ENCODE results near the gene GAS2L3. TPM values are rescaled to one million over a fixed set of nuclear protein-coding genes. Genes with fewer than 3 reads are reported as not detected.
A peak's percentile ranks its signal among the peaks of the same experiment; 100 is the strongest.
"Not testable (repeated sequence)": the region's sequence is repeated elsewhere in the genome, so short reads cannot be mapped to it uniquely, and the experiment has no call there.

Gene GAS2L3
- polyA plus RNA-seq, 1 donor from 2014 or later, result not detected

- H3K27ac Mint-ChIP-seq, result no peak overlapping the region
- H3K4me1 Mint-ChIP-seq, result no peaks in the 10 kb centered on the region
- H3K27me3 Mint-ChIP-seq, result peaks cover 1% of the 10 kb centered on the region
- H3K9me3 Mint-ChIP-seq, result no peaks in the 10 kb centered on the region
- peaks cover 1% of the 10 kb centered on the region for H3K36me3 Mint-ChIP-seq
- H3K4me3 Mint-ChIP-seq, result no peak overlapping the region
Observed at GRCh38 chr12:100564905-100565467, 8.5 kb upstream of the GAS2L3 start.

GRCh38 chr12:100565987-100566545 lies 7.4 kb upstream of the GAS2L3 start:
- Mint-ChIP-seq H3K27ac (peak overlapping the region in 1 of 3 donors; percentile 24), H3K4me3 (no peak overlapping the region), H3K4me1 (no peaks in the 10 kb centered on the region), H3K27me3 (peaks cover 1% of the 10 kb centered on the region), H3K36me3 (peaks cover 1% of the 10 kb centered on the region), H3K9me3 (no peaks in the 10 kb centered on the region)

- no peak overlapping the region for H3K4me3 Mint-ChIP-seq
- no peaks in the 10 kb centered on the region for H3K9me3 Mint-ChIP-seq
- H3K4me1 Mint-ChIP-seq, result no peaks in the 10 kb centered on the region
- peaks cover 1% of the 10 kb centered on the region for H3K36me3 Mint-ChIP-seq
- H3K27me3 Mint-ChIP-seq, result peaks cover 1% of the 10 kb centered on the region
- H3K27ac Mint-ChIP-seq, result no peak overlapping the region
Observed at GRCh38 chr12:100566887-100567637, 6.4 kb upstream of the GAS2L3 start.

- Mint-ChIP-seq H3K4me1 (peaks cover 0 to 3% (median 0%) of the 10 kb centered on the region in 3 donors), H3K36me3 (peaks cover 1% of the 10 kb centered on the region), H3K9me3 (no peaks in the 10 kb centered on the region)
Observed at GRCh38 chr12:100567945-100568344, 5.5 kb upstream of the GAS2L3 start.

GRCh38 chr12:100572184-100572583 lies 1.3 kb upstream of the GAS2L3 start:
- H3K27me3 Mint-ChIP-seq, result peaks cover 12% of the 10 kb centered on the region
- H3K4me3 Mint-ChIP-seq, result peak overlapping the region in 3 of 4 donors; percentile 38 to 65 (median 63)
- H3K9me3 Mint-ChIP-seq, result no peaks in the 10 kb centered on the region
- no peak overlapping the region for H3K27ac Mint-ChIP-seq
- H3K4me1 Mint-ChIP-seq, result peaks cover 5 to 9% (median 8%) of the 10 kb centered on the region in 3 donors
- H3K36me3 Mint-ChIP-seq, result no peaks in the 10 kb centered on the region

More at GRCh38 chr12:100567945-100568344, 5.5 kb upstream of the GAS2L3 start:
- Mint-ChIP-seq H3K4me3 (no peak overlapping the region), H3K27ac (no peak overlapping the region), H3K27me3 (peaks cover 1% of the 10 kb centered on the region)

- no peaks in the 10 kb centered on the region for H3K36me3 Mint-ChIP-seq
Observed at GRCh38 chr12:100574187-100575074, 947 bp downstream of the GAS2L3 start.

GRCh38 chr12:100576331-100577036 lies 3.0 kb downstream of the GAS2L3 start:
- Mint-ChIP-seq H3K9me3 (no peaks in the 10 kb centered on the region), H3K36me3 (no peaks in the 10 kb centered on the region), H3K4me1 (peaks cover 5 to 9% (median 8%) of the 10 kb centered on the region in 3 donors), H3K4me3 (no peak overlapping the region), H3K27ac (no peak overlapping the region), H3K27me3 (peaks cover 11% of the 10 kb centered on the region)

More at GRCh38 chr12:100574187-100575074, 947 bp downstream of the GAS2L3 start:
- no peaks in the 10 kb centered on the region for H3K9me3 Mint-ChIP-seq
- H3K4me1 Mint-ChIP-seq, result peaks cover 5 to 9% (median 8%) of the 10 kb centered on the region in 3 donors
- H3K4me3 Mint-ChIP-seq, result peak overlapping the region; percentile 86 to 94 (median 89)
- H3K27ac Mint-ChIP-seq, result peak overlapping the region in 1 of 3 donors; percentile 75
- H3K27me3 Mint-ChIP-seq, result peaks cover 11% of the 10 kb centered on the region

- Mint-ChIP-seq H3K27me3 (peaks cover 9% of the 10 kb centered on the region), H3K36me3 (no peaks in the 10 kb centered on the region), H3K27ac (no peak overlapping the region), H3K4me1 (peaks cover 2 to 8% (median 7%) of the 10 kb centered on the region in 3 donors), H3K9me3 (peaks cover 4 to 6% (median 4%) of the 10 kb centered on the region in 3 donors), H3K4me3 (no peak overlapping the region)
Observed at GRCh38 chr12:100578923-100579322, 5.4 kb downstream of the GAS2L3 start.

- H3K9me3 Mint-ChIP-seq, result peaks cover 4 to 8% (median 4%) of the 10 kb centered on the region in 3 donors
- H3K4me1 Mint-ChIP-seq, result no peaks in the 10 kb centered on the region
- no peak overlapping the region for H3K4me3 Mint-ChIP-seq
- H3K27me3 Mint-ChIP-seq, result peaks cover 2% of the 10 kb centered on the region
- H3K27ac Mint-ChIP-seq, result no peak overlapping the region
- no peaks in the 10 kb centered on the region for H3K36me3 Mint-ChIP-seq
Observed at GRCh38 chr12:100579844-100580243, 6.4 kb downstream of the GAS2L3 start.

- Mint-ChIP-seq H3K4me1 (no peaks in the 10 kb centered on the region), H3K27me3 (peaks cover 4% of the 10 kb centered on the region), H3K36me3 (peaks cover 3% of the 10 kb centered on the region), H3K9me3 (peaks cover 13 to 15% (median 13%) of the 10 kb centered on the region in 3 donors), H3K27ac (no peak overlapping the region), H3K4me3 (no peak overlapping the region)
Observed at GRCh38 chr12:100584256-100584655, 10.8 kb downstream of the GAS2L3 start.

- peaks cover 5 to 16% (median 9%) of the 10 kb centered on the region in 3 donors for H3K9me3 Mint-ChIP-seq
- H3K27ac Mint-ChIP-seq, result no peak overlapping the region
- H3K27me3 Mint-ChIP-seq, result no peaks in the 10 kb centered on the region
- peaks cover 3% of the 10 kb centered on the region for H3K36me3 Mint-ChIP-seq
- no peaks in the 10 kb centered on the region for H3K4me1 Mint-ChIP-seq
- H3K4me3 Mint-ChIP-seq, result no peak overlapping the region
Observed at GRCh38 chr12:100591979-100592378, 18.5 kb downstream of the GAS2L3 start.

- Mint-ChIP-seq H3K36me3 (peaks cover 3% of the 10 kb centered on the region), H3K4me3 (no peak overlapping the region), H3K27ac (no peak overlapping the region), H3K9me3 (peaks cover 2 to 12% (median 5%) of the 10 kb centered on the region in 3 donors), H3K4me1 (no peaks in the 10 kb centered on the region), H3K27me3 (peaks cover 1% of the 10 kb centered on the region)
Observed at GRCh38 chr12:100593490-100593889, 20.0 kb downstream of the GAS2L3 start.

GRCh38 chr12:100601626-100602025 lies 28.1 kb downstream of the GAS2L3 start:
- H3K9me3 Mint-ChIP-seq, result peaks cover 0 to 3% (median 2%) of the 10 kb centered on the region in 3 donors
- no peaks in the 10 kb centered on the region for H3K36me3 Mint-ChIP-seq
- H3K4me3 Mint-ChIP-seq, result no peak overlapping the region
- H3K27ac Mint-ChIP-seq, result no peak overlapping the region
- H3K4me1 Mint-ChIP-seq, result no peaks in the 10 kb centered on the region
- H3K27me3 Mint-ChIP-seq, result peaks cover 1% of the 10 kb centered on the region

GRCh38 chr12:100602997-100603396 lies 29.5 kb downstream of the GAS2L3 start:
- not testable (repeated sequence) for H3K27ac Mint-ChIP-seq, H3K27me3 Mint-ChIP-seq, H3K36me3 Mint-ChIP-seq, H3K4me1 Mint-ChIP-seq, H3K4me3 Mint-ChIP-seq
- peaks cover 2 to 12% (median 7%) of the 10 kb centered on the region in 3 donors for H3K9me3 Mint-ChIP-seq
